GM04504 (cell line): ENCODE data around the gene SPATA13.

Experiments used
- DNase-seq: peaks from one replicate; pipeline ENCODE4 v3.0.0-alpha.2; 2012; ENCODE audit warnings: low read depth

The SPATA13 gene

DNA sequence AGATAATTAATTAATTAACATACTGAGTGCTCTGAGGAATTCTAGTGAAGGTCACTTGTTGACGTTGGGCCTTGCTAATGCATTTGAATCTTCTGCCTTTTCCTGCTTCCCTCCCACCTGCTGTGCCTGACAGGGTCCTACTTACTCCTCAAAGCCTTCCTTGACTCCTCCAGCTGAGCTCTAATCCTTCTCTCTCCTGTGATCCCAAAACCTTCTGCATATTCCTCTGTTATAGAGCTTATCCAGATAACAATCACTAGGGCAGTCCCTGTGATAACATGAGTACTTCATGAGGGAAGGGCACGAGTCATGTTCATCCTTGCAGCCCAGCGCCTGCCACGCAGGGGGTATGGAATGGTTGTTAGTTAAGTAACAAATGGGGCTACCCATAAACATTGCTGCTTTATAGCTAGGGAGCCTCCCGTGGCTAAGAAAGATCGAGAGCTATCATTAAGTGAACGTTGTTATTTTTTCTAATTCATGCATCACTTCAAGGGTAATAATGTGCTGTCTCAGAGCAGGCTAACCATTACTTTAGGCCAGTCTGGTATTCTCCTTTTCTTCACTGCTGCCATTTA lies 19.1 kb upstream of the SPATA13 start:
- DNase-seq: no peak

DNA sequence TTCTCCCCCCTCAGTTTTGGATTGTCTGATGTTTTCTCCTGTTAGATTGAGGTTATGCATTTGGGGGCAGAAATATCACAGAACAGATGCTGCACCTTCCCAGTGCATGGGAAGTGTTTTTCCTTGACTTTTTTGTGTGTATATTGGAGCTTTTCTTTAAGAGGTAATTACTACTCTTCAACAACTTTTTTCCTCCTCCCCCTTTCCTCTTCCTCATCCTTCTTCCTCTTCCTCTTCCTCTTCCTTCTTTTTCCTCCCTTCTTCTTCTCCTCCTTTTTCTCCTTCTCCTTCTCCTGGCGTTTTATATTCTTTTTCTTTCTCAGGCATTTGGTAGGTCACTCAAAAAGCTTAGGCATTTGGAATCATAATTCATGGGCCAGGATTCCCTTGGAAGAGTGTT lies 18.1 kb upstream of the SPATA13 start:
- DNase-seq: no peak

DNA sequence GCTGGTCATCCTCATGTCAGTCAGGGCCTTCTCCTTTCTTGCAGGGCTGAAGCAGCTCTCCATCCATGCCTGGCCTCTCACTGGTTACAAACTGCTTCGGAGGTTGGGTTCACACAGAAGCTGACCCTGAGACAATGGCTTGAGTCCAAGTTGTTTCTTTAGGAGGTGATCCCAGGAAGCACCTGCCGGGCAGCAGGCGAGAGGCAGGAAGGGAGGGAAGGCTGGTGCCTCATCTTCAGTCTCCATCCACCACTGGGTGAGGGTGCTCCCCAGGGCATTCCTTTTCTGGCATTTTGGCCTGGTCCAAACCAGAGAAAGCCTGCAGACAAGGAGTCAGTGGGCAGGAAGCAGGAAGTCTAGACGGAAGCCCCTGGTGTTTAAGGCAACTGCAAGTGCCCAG lies 17.6 kb upstream of the SPATA13 start:
- DNase-seq: no peak

DNA sequence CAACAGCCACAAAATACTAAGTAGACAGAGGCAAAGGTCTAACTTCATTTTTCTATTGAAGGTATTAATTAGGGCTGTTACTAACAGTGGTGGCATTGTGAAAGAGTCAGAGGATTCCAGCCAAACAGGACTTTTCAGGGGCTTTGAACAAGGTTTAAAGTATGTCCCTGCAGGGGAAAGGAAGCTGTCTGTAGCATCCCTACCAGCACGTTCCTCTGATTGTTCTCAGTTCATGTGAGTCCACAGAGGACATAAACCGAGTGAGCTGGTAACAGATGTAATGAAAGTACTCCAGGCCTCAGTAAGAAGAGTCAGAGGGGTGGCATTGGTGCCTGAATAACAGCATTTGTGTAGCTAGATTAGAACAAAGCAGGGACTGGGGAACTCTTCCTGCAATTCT lies 15.3 kb upstream of the SPATA13 start:
- peak; percentile 19 for DNase-seq

DNA sequence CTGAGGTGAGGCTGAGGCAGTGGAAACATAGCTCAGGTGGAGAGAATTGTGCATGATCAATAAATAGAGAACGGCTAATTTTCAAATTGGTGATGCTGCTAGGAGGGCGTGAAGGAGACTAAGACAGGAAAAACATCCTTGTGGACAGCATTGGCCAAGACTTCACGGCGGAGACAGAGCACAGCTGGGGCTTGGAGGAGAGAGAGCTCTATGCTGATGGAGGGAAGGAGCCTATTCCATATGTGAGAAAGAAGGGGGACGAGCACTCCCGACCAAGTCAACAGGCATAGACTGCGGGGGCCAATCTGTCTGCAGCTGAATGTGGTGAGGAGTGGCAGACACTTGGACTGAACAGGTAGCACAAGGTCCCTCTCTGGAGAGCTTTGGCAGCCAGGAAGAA lies 14.8 kb upstream of the SPATA13 start:
- DNase-seq: no peak

DNA sequence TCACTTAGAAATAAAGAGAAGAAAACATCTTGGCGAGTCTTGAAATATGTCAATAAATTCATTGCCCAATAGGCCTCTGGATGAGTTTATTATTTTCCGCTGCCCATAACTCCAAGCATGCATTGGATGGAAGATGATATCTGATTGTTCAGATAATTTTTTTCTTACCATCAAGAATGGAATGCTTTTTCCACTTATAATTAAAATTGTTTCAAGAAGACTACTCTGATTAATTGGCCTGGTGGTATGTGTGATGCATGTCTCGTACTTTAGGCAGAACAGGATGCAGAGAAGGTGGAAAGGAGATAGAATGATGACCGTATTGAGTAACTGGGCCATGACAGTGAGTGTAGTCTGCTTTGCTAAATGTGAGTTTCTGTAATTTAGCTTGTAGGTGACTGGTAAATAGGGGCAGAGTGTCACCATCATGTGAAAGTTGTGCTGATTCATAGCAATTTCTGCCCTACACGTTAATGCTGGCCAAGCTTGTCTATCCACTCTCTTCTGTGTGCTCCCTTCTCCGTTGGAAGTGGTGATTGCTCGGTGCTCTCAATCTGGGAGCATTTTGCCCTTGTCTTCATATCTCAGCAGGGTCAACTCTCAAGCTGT lies 13.5 kb upstream of the SPATA13 start:
- peak; percentile 28 for DNase-seq

DNA sequence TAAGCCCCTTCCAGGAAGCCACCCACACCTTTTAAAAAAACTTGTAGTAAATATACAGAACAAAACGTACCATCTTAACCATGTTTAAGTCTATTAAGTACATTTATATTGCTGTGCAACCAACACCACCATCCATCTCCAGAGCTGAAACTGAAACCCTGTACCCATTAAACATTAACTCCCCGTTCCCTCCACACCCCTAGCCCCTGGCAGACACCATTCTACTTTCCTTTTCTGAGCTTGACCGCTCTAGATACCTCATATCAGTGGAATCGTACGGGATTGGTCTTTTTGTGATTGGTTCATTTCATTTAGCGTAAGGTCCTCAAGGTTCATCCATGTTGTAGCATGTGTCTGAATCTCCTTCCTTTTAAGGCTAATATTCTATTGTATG lies 13.0 kb upstream of the SPATA13 start:
- no peak for DNase-seq

DNA sequence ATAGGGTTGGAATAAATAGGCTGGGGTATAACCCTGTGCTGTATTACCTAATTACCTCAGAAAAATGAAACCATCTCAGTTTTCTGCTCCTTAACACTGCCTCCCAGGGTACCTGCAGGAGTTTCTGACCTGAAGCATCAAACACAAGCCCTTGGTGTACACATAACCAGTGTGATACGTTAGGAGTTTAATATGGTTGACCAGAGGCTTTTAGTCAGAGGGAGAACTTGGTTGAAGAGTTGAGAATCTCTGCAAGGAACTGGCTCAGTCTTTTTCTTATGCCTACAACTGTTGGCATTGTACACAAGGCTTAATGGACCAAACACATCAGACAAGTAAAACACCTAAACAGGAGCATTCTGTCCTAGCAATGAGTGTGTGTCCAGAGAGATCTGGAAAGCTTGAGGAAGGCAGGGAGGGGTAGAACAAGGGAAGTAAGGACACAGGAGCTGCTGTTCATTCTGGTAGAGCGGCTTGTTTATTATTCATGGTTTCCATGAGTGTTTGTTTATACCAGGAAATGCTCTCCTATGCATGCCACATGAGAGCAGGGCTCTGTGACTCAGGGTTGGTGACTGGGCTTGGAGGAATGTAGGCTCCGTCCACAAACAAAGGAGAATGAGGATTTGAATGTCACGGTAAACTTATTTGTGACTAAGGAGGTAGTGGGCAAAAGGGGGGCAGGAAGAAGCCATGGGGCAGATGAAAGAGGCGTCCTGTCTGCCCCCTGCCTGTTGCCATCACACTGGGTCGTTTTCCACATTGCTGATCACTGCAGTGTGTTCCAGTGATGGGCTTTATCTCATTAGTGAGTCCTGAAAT lies 11.9 kb upstream of the SPATA13 start:
- peak; percentile 96 for DNase-seq

DNA sequence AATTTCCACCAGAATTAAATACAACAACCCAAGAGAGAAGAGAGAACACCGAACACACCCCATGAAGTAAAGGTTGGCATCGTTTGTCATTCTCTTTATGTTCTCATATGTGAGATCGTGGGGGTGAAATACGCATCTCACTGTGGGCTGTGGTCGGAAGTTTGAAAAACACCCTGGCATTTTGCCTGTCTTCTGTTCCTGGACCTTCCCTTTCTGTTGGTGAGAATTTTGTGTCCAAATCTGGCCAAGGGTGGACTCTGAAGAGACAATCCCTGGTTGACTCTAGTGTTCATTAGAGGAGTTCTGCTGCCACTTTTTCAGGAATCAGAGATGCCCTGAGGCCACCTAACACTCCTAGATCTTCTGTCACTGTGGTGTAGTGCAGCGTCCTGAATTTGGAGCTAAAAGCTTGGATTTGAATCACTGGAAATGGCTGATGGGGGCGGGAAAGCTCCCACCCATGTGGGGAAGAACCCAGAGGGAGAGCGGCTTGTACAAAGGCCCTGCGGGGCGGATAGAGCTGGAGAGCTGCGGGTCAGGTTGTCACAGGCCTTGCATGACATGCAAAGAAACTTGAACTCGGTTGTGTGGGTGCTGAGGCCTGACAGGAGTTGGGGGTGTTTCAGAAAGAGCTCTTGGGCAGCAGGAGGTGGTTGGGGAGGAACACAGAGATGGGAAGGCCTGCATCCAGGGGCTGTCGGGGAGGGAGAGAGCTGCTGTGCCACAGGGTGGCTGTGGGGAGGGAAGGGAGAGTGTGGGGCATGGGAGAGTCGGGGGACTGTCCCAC lies 11.1 kb upstream of the SPATA13 start:
- DNase-seq: peak; percentile 24

DNA sequence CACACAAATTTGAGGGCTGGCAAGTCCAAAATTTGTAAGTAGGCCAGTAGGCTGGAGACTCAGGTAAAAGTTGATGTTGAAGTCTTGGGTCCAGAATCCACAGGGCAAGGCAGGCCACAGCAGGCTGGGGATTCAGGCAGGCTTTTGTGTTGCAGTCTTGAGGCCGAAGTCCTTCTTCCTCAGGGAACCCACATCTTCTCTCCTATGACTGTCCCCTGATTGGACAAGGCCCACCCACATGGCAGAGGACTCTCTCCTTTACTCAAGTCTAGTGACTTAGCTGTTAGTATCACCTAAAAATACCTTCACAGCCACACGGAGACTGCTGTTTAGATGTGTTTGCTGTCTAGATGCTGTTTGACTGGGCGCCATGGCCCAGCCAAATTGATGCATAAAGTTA lies 9.9 kb upstream of the SPATA13 start:
- DNase-seq: no peak

DNA sequence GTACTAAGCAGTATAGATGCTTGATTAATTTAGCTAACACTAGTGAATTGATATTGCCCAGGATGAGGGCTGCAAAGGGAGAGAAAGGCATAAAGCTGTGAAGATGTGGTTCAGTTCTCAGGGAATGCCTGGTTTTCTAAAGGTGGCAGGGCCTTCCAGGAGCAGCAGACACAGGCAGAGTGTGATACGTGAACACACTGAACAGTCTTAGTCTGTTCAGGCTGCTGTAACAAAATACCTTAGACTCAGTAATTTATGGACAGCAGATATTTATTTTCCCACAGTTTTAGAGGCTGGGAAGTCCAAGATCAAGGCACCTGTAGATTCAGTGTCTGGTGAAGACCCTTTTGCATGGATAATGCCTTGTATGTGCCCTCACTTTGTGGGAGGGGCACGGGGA lies 8.7 kb upstream of the SPATA13 start:
- DNase-seq: no peak

DNA sequence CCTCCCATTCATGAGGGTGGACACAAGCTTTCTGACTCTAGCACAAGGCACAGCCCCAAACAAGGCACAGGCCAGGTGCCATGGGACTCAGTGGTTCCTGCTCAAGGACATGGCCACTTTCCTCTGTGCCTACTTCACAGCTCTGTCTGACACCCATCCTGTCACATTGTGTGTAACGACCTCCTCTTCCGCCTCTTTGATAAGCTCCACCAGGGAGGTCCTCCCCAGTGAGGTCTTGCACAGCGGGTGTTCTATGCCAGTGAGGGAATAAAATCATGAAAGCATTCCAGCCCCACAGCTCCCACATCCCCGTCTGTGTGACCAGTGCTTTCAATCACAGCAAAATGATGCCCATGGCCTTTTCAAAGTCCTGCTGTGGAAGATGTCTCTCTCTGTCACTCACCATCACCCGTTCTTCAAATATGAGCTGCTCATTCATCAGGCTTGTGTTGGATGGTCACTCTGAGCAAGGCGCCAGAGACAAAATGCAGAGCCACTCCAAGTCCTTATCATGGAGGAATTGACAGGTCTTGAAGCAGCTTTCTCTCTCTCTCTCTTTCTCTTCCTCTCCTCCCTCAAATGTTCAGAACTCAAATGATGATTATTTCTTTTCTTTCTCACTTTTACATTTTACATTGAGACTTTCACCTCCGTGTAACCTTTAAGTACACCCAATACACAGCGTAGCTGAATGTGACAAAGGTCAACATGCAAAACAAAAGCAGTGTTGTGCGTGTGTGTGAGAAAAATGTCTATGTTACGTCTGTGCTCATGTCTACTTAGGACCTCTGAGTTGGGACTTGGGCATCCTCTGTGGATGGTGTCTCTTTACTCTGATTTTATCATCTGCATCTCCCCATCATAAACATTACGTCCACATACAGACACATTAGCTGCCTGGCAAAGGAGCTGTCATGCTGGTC lies 8.0 kb upstream of the SPATA13 start:
- DNase-seq: no peak

DNA sequence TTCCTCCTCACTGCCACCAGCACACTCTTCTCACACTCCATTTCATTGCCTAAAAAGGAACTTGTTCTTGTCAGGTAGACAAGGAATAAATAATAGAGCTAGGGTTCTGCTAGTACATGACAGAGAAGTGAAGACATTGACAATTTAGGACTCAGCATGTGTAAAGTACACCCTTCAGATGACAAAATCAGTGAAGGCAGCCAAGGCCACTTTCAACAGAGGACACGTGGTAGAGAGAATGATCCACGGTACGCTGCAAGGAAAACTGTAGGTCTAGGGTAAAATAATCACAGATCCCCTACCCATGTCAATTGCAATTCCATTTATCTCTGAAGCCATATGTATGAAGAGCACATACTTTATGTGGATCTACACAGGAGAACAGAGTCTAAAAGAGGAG lies 7.2 kb upstream of the SPATA13 start:
- no peak for DNase-seq

DNA sequence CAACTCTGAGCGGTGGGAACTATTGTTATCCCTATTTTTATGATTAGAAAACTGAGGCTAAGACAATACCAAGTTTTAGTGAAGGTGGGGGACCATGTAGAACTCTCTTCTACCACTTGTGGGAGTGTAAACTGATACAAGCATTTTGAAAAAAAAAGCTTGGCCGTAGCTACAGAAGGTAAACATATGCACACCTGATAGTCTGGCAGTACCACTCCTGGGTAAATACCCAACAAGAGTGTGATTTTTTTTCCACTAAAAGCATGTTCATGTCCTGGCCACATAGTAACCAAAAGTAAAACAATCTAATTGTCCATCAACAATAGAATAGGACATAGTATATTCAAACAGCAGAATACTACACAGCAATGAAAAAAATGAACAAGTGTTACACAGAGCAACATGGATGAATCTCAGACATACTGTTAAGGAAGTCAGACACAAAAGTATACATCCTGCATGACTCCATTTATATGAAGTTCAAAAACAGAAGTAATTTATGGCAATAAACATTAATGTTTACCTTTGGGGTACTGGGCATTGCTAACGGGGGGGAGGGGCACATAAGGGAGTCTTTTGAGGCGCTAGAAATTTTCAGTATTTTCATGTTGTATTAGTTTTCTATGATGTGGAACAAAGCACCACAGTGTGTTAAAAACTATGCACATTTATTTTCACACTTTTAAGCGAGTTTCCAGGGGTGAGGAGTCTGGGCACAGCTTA lies 6.4 kb upstream of the SPATA13 start:
- DNase-seq: no peak

DNA sequence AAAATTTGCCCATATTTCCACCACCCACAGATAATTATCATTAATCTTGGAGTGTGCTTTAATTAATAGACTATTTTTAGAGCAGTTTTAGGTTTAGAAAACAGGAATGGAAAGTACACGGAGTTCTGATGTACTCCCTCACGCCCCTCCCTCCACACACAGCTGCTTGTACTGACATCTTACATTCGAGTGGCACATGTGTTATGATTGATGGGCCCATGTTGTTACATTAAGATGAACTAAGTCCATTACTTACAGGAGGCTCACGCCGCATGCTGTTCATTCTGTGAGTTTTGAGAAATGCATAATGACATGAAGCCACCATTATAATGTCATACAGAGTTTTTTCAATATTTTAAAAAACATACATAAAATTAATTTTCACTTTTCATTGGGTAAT lies 1.2 kb upstream of the SPATA13 start:
- DNase-seq: no peak

DNA sequence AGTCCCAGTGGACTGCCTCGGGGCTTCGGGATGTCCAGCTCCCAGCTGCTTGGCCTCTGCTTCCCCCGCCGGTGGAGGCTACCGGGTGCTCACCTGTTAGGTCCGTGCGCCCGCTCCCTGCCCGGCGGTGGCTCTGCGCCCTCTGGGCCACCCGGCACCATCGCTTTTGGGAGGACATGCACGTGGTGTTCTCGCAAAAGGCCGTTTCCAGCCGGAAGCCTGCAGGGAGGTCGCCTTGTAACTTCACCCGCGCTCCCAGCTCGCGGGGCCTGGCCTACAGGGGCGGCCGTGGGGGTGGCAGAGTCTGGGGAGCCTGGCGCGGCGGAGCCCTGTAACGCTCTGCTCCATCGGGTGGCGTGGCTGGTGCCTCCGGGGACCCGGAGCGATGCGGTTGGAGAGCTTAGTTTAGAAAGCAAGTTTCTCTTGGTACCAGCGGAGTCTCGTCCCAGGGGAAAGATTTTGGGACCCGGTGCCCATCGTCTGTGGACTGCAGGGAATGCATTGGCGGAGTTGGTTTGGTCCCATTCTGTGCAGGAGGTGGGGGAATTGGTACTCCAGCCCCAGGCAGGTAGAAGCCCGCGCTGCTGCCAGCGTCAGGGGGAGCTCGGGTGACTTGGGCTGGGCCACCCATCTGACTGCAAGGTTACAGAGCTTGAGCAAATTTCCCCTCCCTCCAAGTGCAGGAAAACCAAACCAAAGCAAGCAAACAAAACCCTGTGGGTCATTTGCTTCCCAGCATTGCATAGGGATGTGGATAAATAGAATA lies 673 bp downstream of the SPATA13 start:
- DNase-seq: no peak

DNA sequence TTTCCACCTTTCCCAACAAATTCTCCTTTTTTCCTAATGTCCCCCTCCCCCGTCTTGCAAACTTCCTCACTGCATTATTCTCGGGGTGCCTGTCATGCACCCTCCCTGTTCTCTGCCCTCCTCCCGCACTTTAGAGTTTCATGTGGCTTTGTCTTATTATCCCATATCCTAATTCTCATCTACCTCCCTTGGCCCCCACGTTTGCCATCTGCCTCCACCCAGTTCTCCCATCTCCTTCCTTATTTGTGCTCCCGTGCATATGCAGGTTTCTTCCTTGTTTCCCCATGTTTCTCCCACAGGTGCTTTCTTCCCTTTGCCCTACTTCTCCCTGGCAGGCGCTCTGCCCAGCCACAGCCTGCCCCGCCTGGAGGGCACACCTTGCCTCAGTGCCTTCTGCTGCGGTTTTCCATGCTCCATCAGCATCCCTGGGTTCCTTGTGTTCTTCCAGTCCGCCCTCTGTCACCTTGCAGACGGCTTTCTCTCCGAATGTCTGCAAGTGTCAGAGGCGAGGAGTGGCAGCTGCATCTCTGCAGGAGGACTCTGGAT lies 1.5 kb downstream of the SPATA13 start:
- DNase-seq: no peak

DNA sequence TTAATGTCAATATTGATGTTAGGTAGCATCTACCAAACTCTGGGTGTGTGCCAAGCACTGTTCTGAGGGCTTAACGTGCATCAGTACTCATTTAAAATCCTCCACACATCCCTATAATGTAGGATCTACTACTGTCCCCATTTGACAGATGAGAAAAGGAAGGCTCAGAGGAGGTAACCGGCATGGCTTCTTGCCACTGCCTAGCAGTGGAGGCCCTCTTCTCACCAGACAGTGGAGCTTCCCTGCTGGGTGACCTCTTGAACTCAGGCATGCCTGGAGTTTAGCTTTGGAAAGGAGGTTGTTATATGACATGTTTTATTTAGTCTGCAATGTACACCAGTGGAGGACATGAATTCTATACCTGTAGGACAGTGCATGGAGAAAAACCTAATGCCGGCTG lies 2.1 kb downstream of the SPATA13 start:
- no peak for DNase-seq

DNA sequence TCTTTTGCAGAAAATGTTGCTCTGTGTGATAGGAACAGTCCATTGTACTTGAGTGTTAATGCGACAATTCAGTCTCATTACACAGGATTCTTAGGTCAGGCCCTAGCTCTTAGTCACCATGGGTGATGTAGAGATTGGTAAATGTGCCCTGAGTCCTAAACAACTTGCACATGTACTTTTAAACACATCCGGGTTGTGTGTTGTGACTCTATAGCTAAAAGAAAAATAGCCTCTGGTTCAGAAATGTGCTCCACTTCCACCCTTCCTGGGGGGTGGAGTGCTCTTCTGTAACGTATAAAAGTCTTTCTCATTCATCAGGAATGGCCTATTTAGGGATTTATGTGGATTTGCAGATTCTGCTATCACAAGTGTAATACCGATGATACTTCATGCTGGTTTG lies 5.2 kb downstream of the SPATA13 start:
- no peak for DNase-seq

DNA sequence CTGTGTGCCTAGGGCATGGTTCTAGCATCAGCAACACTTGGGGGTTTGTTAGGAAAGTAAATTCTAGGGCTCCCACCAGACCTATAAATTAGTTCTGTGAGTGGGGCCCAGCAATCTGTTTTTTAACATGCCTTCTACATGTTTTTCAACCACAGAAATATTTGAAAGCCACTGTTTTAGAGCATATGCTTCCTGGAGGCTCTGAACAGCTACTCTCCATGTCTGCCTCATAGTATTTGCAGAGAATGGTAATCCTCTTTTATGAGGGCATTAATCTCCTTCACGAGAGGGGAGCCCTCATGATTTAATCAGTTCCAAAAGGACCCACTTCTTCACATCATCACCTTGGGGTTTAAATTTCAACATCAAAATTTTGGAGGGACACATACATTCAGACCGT lies 6.0 kb downstream of the SPATA13 start:
- DNase-seq: no peak
